ENCODE data around the gene MPV17L2. TPM values are rescaled to one million over a fixed set of nuclear protein-coding genes. Genes with fewer than 3 reads are reported as not detected.

The MPV17L2 gene
- total and polyA plus RNA-seq, 10 of the 15 experiments (the other 5 are each of a cell fraction or from before 2014, with no cell fraction given): 5.1 to 57.2 (median 22.9) TPM

- TF ChIP-seq, protein P1, sequence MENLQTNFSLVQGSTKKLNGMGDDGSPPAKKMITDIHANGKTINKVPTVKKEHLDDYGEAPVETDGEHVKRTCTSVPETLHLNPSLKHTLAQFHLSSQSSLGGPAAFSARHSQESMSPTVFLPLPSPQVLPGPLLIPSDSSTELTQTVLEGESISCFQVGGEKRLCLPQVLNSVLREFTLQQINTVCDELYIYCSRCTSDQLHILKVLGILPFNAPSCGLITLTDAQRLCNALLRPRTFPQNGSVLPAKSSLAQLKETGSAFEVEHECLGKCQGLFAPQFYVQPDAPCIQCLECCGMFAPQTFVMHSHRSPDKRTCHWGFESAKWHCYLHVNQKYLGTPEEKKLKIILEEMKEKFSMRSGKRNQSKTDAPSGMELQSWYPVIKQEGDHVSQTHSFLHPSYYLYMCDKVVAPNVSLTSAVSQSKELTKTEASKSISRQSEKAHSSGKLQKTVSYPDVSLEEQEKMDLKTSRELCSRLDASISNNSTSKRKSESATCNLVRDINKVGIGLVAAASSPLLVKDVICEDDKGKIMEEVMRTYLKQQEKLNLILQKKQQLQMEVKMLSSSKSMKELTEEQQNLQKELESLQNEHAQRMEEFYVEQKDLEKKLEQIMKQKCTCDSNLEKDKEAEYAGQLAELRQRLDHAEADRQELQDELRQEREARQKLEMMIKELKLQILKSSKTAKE (IDR thresholded peaks at IDR 0.05; ENCODE audit: low read depth, poor library complexity, severe bottlenecking): no peak
- TF ChIP-seq BCL11A (IDR thresholded peaks at IDR 0.05; ENCODE audit: low read depth, low read length) (no peak), NFIC (IDR thresholded peaks at IDR 0.05; ENCODE audit: low read depth, low read length) (no peak), PML (IDR thresholded peaks at IDR 0.05; ENCODE audit: low read length) (no peak), SRF (IDR thresholded peaks at IDR 0.05; ENCODE audit: low read depth in 2 of 2, low read length in 2 of 2) (no peak), SREBF2 (IDR thresholded peaks at IDR 0.05; ENCODE audit: low read length) (no peak), ETV6 (conservative IDR thresholded peaks at IDR 0.05 in 1 of 2, IDR thresholded peaks at IDR 0.05 in 1 of 2; ENCODE audit: borderline replicate concordance in 1 of 2, low read depth in 1 of 2) (no peak), GATAD2B (conservative IDR thresholded peaks at IDR 0.05; ENCODE audit: low read depth) (peak; percentile 71; the same call in 1 of the 2 replicates), E2F4 (IDR thresholded peaks at IDR 0.05; ENCODE audit: low read depth, low read length) (no peak), RFX5 (IDR thresholded peaks at IDR 0.05; ENCODE audit: low read depth, low read length) (no peak)
- TF ChIP-seq, protein P2, sequence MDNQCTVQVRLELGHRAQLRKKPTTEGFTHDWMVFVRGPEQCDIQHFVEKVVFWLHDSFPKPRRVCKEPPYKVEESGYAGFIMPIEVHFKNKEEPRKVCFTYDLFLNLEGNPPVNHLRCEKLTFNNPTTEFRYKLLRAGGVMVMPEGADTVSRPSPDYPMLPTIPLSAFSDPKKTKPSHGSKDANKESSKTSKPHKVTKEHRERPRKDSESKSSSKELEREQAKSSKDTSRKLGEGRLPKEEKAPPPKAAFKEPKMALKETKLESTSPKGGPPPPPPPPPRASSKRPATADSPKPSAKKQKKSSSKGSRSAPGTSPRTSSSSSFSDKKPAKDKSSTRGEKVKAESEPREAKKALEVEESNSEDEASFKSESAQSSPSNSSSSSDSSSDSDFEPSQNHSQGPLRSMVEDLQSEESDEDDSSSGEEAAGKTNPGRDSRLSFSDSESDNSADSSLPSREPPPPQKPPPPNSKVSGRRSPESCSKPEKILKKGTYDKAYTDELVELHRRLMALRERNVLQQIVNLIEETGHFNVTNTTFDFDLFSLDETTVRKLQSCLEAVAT (IDR thresholded peaks at IDR 0.05): peak; percentile 59; the same call in 1 of the 2 replicates
These were observed 39.4 kb upstream of the MPV17L2 start (continued) for GRCh38 chr19:18153556-18154134.

All from GM12878 (cell line).